Heart left ventricle (tissue), 13 donors: ENCODE results near the gene MRNIP.

Source experiments
- POLR2A ChIP-seq, 2 donors: fragments of 450-650 bp; IDR thresholded peaks; one replicate each; pipeline ENCODE4 v1.6.1; 2017; ENCODE audit warnings: antibody characterized with exemption in 2 of 2, mild to moderate bottlenecking in 2 of 2, moderate library complexity in 2 of 2
- TF ChIP-seq, protein P1 (sequence below), 12 donors: fragments of 200-600 bp; sonication (generic) in 4 of 12; IDR thresholded peaks; one replicate each; pipeline versions ENCODE4 v1.5.0 to v1.8.0; 2018 to 2022; ENCODE audit warnings: antibody characterized with exemption in 12 of 12, mild to moderate bottlenecking in 5 of 12
- donor health status: ischemic (EF 13 %, LVEDD 7.1; RV severe dilation, severe dysfunction).
- donor health status: DM: no; HTN: yes; CAD: no.
- donor health status: DM: no; HTN: no; CAD: no.
- donor health status: ischemic (EF 25% LVEDD 6.9; RV normal size, moderate dysfunction).
- donor health status: ischemic (EF 25% LVEDD 5.7; RV mildly dilated, moderate dysfunction).
- donor health status: ischemic (EF 35%, LVEDD 5.7; RV mildly dilated, moderate dysfunction).
- donor health status: nonischemic (EF 11% LVEDD 7.7; RV severe dilation, severe dysfunction).
- donor health status: DM: yes; HTN: yes; CAD: no.
- donor health status: PGD.
- donor health status: ischemic (EF 29% LVEDD 5.4; RV normal size, mild dysfunction).
- donor health status: nonischemic (EF 23%, LVEDD 6.1; RV moderate dilation, normal function).

DNA sequence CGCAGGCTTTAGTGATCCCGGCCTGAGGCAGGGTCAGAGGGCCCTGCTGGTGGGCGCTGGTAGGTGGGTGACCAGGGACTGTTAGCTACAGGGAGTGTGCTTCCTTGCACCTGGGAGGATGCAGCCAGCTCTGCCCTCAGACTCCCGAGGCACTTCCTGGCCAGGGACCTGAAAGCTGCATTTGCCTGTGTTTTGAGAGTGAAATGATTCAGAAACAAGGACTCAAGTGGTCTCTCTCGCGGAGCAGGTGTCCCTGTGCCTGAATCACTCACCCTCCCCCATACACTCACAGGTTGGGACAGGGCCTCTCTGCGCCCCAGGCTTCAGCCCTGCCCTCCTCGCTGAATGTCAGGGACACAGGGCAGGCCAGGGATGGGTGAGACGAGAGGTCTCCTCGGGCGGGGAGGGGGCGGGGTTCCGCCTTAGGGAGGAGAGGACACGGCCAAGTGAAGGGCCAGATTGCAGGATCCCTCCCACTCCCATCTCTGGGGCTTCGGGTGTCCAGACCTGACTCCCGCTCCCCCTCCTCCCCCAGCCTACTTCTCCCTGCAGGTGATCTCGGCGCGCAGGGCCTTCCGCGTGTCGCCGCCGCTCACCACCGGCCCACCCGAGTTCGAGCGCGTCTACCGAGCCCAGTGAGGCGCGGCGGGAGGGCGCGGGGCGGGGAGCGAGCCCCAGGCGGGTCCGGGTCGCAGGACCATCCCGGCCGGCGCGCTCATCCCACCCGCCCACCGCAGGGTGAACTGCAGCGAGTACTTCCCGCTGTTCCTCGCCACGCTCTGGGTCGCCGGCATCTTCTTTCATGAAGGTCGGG is 63.4 kb downstream of the MRNIP start:
- TF ChIP-seq POLR2A (IDR thresholded peaks at IDR 0.05), result no peak
- TF ChIP-seq, protein P1, sequence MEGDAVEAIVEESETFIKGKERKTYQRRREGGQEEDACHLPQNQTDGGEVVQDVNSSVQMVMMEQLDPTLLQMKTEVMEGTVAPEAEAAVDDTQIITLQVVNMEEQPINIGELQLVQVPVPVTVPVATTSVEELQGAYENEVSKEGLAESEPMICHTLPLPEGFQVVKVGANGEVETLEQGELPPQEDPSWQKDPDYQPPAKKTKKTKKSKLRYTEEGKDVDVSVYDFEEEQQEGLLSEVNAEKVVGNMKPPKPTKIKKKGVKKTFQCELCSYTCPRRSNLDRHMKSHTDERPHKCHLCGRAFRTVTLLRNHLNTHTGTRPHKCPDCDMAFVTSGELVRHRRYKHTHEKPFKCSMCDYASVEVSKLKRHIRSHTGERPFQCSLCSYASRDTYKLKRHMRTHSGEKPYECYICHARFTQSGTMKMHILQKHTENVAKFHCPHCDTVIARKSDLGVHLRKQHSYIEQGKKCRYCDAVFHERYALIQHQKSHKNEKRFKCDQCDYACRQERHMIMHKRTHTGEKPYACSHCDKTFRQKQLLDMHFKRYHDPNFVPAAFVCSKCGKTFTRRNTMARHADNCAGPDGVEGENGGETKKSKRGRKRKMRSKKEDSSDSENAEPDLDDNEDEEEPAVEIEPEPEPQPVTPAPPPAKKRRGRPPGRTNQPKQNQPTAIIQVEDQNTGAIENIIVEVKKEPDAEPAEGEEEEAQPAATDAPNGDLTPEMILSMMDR (IDR thresholded peaks at IDR 0.05), result no peak
